ENCODE data around the gene FBP1.

FBP1 gene

GRCh38 chr9:94639061-94639998 lies at the start of gene FBP1:
Gene FBP1, minus strand, starts transcription at chr9:94639518. Its CDS starts 208 bp downstream, at chr9:94639310.
- peak; percentile 36 for DNase-seq

DNA sequence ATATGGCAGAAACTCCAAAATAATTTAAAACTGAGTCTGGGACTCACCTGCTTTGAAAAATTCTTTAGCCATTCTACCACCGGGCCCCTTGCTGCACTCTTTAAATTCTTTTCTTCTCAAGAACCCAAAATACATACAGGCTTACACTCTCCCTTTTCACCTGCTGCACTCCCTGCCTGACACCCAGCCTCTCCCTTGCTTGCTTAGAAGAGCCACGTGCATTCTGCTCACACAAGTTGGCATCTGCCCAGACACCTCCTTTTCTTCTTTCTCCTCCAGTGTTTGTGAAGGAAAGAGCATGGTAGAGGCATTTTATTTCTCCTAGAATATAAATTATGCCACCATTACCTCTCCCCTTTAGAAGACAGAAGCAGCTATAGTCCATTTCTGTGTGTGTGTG lies 48.1 kb upstream of the FBP1 start:
- no peak for DNase-seq

DNA sequence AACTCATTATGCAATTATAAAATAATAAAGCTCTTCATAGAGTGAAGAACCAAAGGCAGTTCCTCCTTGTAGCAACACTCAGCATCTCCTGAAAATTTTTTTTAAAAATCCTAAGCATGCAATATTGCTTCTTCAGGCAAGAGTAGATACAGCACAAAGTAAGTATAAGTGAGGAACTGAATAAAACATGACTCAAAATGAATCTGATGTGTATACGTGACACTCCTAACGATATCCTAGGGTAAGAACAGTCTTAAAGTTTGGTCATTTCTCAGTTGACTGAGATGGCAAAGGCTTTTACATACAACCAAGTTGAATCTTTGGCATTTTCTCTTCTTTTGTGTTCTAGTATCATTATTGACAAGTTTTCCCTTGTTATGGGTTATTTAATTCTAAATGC lies 46.0 kb upstream of the FBP1 start:
- no peak for DNase-seq

GRCh38 chr9:94681508-94681907 lies 42.2 kb upstream of the FBP1 start:
- peak; percentile 65 for DNase-seq

DNA sequence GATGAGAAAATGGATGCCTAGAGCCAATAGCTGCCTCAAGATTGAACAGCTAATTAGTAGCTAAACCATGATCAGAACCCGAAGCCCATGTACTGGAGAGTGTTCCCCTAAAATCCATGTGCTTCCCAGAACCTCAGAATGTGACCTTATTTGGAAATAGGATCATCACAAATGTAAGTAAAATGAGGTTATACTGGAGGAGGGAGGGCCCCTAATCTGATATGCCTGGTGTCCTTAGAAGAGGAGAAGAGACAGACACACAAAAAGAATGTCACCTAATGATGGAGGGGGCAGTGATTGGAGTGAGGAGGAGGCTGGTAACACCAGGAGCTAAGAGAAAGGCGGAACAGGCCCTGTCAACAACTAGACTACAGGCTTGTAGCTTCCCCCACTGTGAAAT lies 41.3 kb upstream of the FBP1 start:
- DNase-seq: no peak

DNA sequence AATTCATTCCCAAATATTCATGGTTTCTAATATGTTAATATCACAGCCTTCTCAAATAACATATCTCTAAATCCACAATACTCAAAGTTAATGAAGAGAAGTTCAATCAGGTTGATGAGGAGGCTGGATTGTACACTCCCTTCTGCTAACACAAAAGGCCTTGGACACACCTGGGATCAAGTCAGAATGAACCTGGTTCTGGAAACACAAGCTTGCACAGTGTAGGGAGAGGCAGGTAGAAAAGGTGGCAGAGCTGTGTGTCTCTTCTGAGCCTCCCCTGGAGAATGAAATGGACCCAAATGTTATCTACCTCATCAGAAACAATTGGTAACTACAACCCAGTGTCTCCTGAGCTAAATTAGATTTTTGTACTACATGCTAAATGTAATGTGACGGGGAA lies 40.7 kb upstream of the FBP1 start:
- DNase-seq: no peak

GRCh38 chr9:94679587-94679986 lies 40.3 kb upstream of the FBP1 start:
- DNase-seq: no peak

GRCh38 chr9:94677929-94678328 lies 38.6 kb upstream of the FBP1 start:
- DNase-seq: no peak

DNA sequence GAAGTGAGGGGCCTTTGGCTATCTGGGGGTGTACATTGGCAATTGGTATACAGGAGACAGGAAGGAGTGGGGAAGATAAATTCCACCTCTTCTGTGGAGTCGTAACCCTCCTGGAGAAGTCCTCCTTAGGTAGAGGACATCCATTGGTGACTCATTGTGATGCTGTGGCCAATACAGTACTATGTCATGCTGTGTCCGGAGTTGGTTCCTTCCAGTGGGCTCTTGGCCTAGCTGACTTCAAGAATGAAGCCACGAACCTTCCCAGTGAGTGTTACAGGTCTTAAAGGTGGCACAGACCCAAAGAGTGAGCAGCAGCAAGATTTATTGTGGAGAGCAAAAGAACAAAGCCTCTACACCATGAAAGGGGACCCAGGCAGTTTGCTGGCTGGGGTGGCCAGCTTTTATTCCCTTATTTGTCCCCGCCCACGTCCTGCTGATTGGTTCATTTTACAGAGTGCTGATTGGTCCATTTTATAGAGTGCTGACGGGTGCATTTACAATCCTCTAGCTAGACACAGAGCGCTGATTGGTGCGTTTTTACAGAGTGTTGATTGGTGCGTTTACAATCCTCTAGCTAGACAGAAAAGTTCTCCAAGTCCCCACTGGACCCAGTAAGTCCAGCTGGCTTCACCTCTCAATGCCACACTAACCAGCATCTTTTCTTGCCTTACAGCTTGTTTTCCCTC lies 37.3 kb upstream of the FBP1 start:
- no peak for DNase-seq

DNA sequence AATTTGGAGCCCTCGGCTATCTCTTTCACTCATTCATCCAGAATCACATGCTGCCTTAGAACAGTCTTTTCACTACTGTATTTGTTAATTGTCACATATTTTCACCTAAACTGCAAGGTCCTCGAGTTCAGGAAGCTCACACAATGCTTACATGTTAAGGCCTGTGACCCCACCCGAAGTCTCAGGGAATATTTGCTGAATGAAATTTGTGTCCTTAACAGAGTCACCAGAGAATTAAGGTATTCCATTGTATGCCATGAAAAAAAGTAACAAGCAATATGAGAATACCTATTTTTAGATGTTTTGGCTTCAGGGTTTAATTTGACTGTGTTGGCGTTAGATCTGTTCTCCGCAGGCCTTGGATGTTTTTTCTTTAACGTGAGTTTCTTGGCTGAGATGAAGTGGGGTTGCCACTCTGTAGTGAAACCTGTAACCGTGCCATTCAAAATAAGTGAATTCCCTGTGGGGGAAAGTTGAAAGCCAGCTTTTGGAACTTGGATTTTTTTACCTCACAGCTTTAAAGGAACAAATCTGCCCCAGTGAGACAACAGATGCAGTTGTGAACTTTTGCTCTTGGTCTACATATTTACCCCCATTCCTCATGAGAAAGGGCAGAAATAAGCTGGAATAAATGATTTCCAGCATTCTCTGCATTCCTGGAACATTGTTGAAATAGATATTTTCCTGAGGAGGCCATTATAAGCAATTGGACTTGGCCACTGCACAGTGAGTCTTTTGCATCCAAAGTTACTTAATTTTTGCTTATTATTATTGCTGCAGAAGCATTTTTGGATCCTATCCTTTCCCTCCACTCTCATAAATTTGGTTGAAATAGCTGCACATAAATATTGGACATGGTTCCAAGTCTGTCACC lies 35.9 kb upstream of the FBP1 start:
- DNase-seq: no peak

GRCh38 chr9:94672811-94673487 lies 33.6 kb upstream of the FBP1 start:
- no peak for DNase-seq

- peak; percentile 64 for DNase-seq
Observed at GRCh38 chr9:94668928-94669729, 29.8 kb upstream of the FBP1 start.

GRCh38 chr9:94668418-94668927 lies 29.2 kb upstream of the FBP1 start:
- no peak for DNase-seq

DNA sequence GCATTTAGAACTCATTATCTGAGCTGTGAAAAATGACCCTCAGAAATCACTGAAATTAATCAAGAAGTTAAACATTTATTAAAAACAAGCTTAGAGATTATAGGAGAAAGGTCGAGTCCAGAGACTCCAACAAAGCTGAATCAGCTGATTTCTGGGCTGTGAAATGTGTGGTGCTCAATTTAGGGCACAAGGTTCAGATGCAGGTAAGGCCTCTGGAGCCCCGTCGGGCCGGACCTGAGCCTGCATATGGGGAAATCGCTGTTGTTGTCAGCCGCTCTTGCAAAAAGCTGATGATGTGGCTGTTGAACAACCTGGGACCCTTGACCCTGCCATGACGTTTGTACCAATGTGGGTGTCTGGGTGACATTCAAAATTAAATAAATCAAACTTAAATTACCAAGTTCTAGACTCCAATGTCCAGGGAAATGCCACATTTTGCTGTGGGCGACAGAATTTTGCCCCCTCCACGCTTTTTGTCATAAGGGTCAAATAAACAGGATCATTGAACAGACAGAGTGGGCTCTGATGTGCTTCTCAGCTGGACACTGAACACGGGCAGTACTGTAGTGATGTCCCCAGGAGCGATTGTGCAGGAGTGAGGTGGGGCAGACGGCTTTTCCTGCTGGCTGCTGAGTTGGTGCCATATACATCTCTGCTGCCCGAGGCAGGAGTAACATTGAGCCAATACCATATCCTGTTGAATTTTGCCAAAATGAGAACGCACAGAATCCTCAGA lies 27.2 kb upstream of the FBP1 start:
- no peak for DNase-seq

DNA sequence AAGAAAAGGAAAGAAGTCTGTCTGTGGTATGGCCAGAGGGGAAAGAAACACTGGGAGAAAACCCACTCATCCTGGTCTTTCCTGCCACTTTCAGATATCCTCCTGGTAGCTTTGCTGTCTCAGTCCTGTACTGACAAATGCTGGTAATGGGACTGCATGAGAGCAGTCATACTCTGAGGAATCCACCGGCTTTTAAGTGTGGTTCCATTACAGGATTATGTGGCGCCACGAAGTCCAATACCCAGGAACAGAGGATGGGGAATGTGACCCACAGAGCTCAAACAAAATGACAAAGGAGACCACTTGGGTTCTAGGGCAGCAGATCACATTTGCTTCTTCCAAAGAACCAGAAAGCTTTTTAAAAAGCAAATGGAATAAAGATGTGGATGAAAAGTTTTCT lies 26.3 kb upstream of the FBP1 start:
- DNase-seq: no peak

- DNase-seq: no peak
Observed at GRCh38 chr9:94664801-94665200, 25.5 kb upstream of the FBP1 start.

DNA sequence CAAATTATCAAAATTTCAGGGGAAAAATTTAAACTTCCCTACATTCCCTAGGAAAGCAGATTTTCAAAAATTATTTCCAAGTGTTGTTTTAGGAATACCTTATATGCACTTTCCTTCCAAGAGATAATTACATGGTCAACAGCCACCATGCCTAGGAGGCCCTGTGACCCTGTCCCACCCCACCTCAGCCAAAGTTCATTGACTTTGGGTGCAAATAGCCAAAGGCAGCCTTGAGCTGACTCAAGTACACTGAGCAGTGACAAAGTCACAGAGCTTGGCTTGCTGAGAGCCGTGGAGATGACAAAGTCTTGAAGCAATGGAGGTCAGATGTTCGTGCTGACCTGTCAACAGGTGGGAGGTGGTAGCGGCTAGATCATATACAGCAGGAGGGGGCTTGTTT lies 24.3 kb upstream of the FBP1 start:
- no peak for DNase-seq

DNA sequence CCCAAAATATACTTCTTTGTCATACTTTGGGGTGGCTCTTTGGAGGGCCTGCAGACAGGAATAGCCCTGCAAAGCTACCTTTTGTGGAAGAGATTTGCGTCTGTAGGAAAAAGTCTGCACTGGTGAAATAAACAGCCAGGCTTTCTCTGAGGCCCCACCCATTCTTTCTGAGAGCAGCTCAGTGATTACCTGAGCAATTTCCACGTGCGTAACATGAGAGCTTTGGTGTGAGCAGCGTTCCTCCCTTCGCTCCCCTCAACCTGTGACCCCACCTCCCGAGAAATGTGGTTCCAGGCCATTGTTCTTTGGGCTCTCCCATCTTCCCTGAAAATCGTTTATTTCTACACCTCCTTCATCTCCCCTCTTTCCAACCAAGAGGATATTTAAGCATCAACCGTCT lies 23.8 kb upstream of the FBP1 start:
- no peak for DNase-seq

- DNase-seq: no peak
Observed at GRCh38 chr9:94657021-94657725, 17.9 kb upstream of the FBP1 start.

GRCh38 chr9:94656200-94656599 lies 16.9 kb upstream of the FBP1 start:
- DNase-seq: peak; percentile 44

Measured in stimulated activated CD4-positive, alpha-beta T cell treated with anti-CD3 and anti-CD28 coated beads, Interleukin-4, amount 100 ng/mL, for 24 hours (primary cell).